IMR-90 (cell line): ENCODE data around the gene CCDC40. TPM values are rescaled to one million over a fixed set of nuclear protein-coding genes. Genes with fewer than 3 reads are reported as not detected.
A peak's percentile ranks its signal among the peaks of the same experiment; 100 is the strongest.

Experiments used
- ATAC-seq: fragments of 200-7000 bp; cut with Tn5 transposase; 2 replicates; pipeline ENCODE4 v1.9.1; 2020; ENCODE audit warnings: low read depth, mild to moderate bottlenecking, moderate library complexity
- BruUV-seq: library from RNA; stranded (reverse); fragments of 400-500 nt; replicated peaks from 2 replicates; lab custom pipeline; 2021; lab: Mats Ljungman, UMichigan
- CTCF ChIA-PET: fragments of 300-600 bp; formaldehyde crosslinking; extraction: SDS; loops from one replicate; lab custom pipeline; 2021; ENCODE audit warnings: antibody characterized with exemption; lab: Yijun Ruan, JAX
- POLR2A ChIA-PET: fragments of 300-600 bp; sonication (Branson Sonifier 250); formaldehyde crosslinking; loops from one replicate; lab custom pipeline; 2022; ENCODE audit warnings: antibody characterized with exemption; ENCODE audit not compliant: unreplicated experiment; lab: Charles Lee
- DNase-seq: peaks from one replicate; pipeline ENCODE4 v3.0.0; 2013
- H2AFZ ChIP-seq: replicated peaks from 2 replicates; pipeline ENCODE3; 2013; ENCODE audit warnings: low read length, mild to moderate bottlenecking; ENCODE audit not compliant: poor library complexity
- H2AK5ac ChIP-seq: 2 replicates; pipeline ENCODE4 v1.6.1; 2013; ENCODE audit warnings: low read depth, low read length, inconsistent platforms
- H2AK9ac ChIP-seq: replicated peaks from 2 replicates; pipeline ENCODE3; 2013; ENCODE audit warnings: mild to moderate bottlenecking, low read depth, low read length, moderate library complexity; ENCODE audit not compliant: poor library complexity
- H2BK120ac ChIP-seq: 2 replicates; pipeline ENCODE4 v1.6.1; 2013; ENCODE audit warnings: low read depth, low read length, inconsistent platforms
- H2BK15ac ChIP-seq: 3 replicates; pipeline ENCODE4 v1.6.1; 2013; ENCODE audit warnings: low read depth, low read length, inconsistent platforms
- H2BK20ac ChIP-seq: 2 replicates; pipeline ENCODE4 v1.6.1; 2013; ENCODE audit warnings: low read depth, mild to moderate bottlenecking, inconsistent platforms, low read length, moderate library complexity
- H2BK5ac ChIP-seq: 2 replicates; pipeline ENCODE4 v1.6.1; 2013; ENCODE audit warnings: mild to moderate bottlenecking, low read depth, low read length, inconsistent platforms; ENCODE audit not compliant: poor library complexity, severe bottlenecking
- H3K14ac ChIP-seq: replicated peaks from 2 replicates; pipeline ENCODE4 v1.6.1; 2013; ENCODE audit warnings: low read depth, low read length, inconsistent platforms
- H3K18ac ChIP-seq: 2 replicates; pipeline ENCODE4 v1.6.1; 2013; ENCODE audit warnings: low read depth, low read length, control low read depth
- H3K23ac ChIP-seq: 2 replicates; pipeline ENCODE4 v1.6.1; 2013; ENCODE audit warnings: low read depth, low read length, inconsistent platforms
- H3K27ac ChIP-seq: 2 replicates; pipeline ENCODE4 v1.5.1; 2013; ENCODE audit warnings: mild to moderate bottlenecking, control low read depth, low read length; ENCODE audit not compliant: insufficient read depth
- H3K27me3 ChIP-seq: 2 replicates; pipeline ENCODE4 v1.6.1; 2013; ENCODE audit warnings: low read length; ENCODE audit not compliant: control insufficient read depth, insufficient read depth
- H3K36me3 ChIP-seq: 2 replicates; pipeline ENCODE4 v1.6.1; 2013; ENCODE audit warnings: low read length, mixed read lengths; ENCODE audit not compliant: control insufficient read depth, insufficient read depth
- H3K4ac ChIP-seq: 2 replicates; pipeline ENCODE4 v1.6.1; 2013; ENCODE audit warnings: low read depth, low read length, inconsistent platforms
- H3K4me1 ChIP-seq: 2 replicates; pipeline ENCODE4 v1.6.1; 2013; ENCODE audit warnings: low read length, mixed read lengths; ENCODE audit not compliant: control insufficient read depth, insufficient read depth
- H3K4me2 ChIP-seq: 2 replicates; pipeline ENCODE4 v1.6.1; 2013; ENCODE audit warnings: low read depth, mild to moderate bottlenecking, control low read depth, low read length, moderate library complexity
- H3K4me3 ChIP-seq: 2 replicates; pipeline ENCODE4 v1.5.1; 2013; ENCODE audit warnings: low read depth, mild to moderate bottlenecking, control low read depth, low read length, moderate library complexity; ENCODE audit not compliant: insufficient read depth
- H3K56ac ChIP-seq: 2 replicates; pipeline ENCODE4 v1.6.1; 2013; ENCODE audit warnings: low read length, inconsistent platforms; ENCODE audit not compliant: insufficient read depth; ENCODE audit errors: extremely low read depth
- H3K79me1 ChIP-seq, 2 experiments: 2 replicates each; pipeline ENCODE4 v1.6.1; 2013; ENCODE audit warnings: low read length in 2 of 2, inconsistent platforms in 1 of 2, low read depth in 1 of 2
- H3K9ac ChIP-seq: 2 replicates; pipeline ENCODE4 v1.6.1; 2013; ENCODE audit warnings: low read depth, low read length, control low read depth
- H3K9me1 ChIP-seq: 2 replicates; pipeline ENCODE4 v1.6.1; 2013; ENCODE audit warnings: low read length, inconsistent platforms; ENCODE audit not compliant: insufficient read depth
- H3K9me3 ChIP-seq: 2 replicates; pipeline ENCODE4 v1.6.1; 2013; ENCODE audit warnings: low read length; ENCODE audit not compliant: control insufficient read depth, insufficient read depth
- H4K20me1 ChIP-seq: 2 replicates; pipeline ENCODE4 v1.6.1; 2013; ENCODE audit warnings: low read length, inconsistent platforms; ENCODE audit not compliant: insufficient read depth
- H4K5ac ChIP-seq: 2 replicates; pipeline ENCODE4 v1.6.1; 2013; ENCODE audit warnings: mild to moderate bottlenecking, low read depth, low read length, control low read depth
- H4K8ac ChIP-seq, 2 experiments: 2 replicates each; pipeline ENCODE4 v1.6.1; 2013; ENCODE audit warnings: low read depth in 2 of 2, low read length in 2 of 2, control low read depth in 1 of 2, inconsistent platforms in 1 of 2
- H4K91ac ChIP-seq: 2 replicates; pipeline ENCODE4 v1.6.1; 2013; ENCODE audit warnings: low read depth, low read length, inconsistent platforms; ENCODE audit not compliant: insufficient read depth
- BHLHE40 ChIP-seq: fragments of 150-350 bp; IDR thresholded peaks from 2 replicates; pipeline ENCODE4 v1.6.1; 2016; ENCODE audit warnings: mild to moderate bottlenecking, low read depth, low read length
- FOS ChIP-seq: fragments of 150-350 bp; IDR thresholded peaks from 2 replicates; pipeline ENCODE4 v1.6.1; 2016; ENCODE audit warnings: low read depth, low read length
- MAFK ChIP-seq: IDR thresholded peaks from 2 replicates; pipeline ENCODE4 v1.6.1; 2012; ENCODE audit warnings: low read depth, low read length, improper control_type of control experiment
- MXI1 ChIP-seq: IDR thresholded peaks from 2 replicates; pipeline ENCODE4 v1.6.1; 2012; ENCODE audit warnings: low read depth, mild to moderate bottlenecking, low read length, moderate library complexity, borderline replicate concordance
- NFE2L2 ChIP-seq: fragments of 150-350 bp; IDR thresholded peaks from 2 replicates; pipeline ENCODE4 v1.6.1; 2016; ENCODE audit warnings: low read depth, mild to moderate bottlenecking, low read length
- POLR2A ChIP-seq: IDR thresholded peaks from 2 replicates; pipeline ENCODE4 v1.6.1; 2012; ENCODE audit warnings: mild to moderate bottlenecking, low read depth, low read length
- RCOR1 ChIP-seq: IDR thresholded peaks from 2 replicates; pipeline ENCODE4 v1.6.1; 2012; ENCODE audit warnings: mild to moderate bottlenecking, low read length, improper control_type of control experiment; ENCODE audit not compliant: insufficient replicate concordance
- RFX5 ChIP-seq: IDR thresholded peaks from 2 replicates; pipeline ENCODE4 v1.8.0; 2012; ENCODE audit warnings: low read depth, mild to moderate bottlenecking, low read length, moderate library complexity
- WGBS, 2 experiments: methylation state at CpG; one replicate each; pipeline versions ENCODE4 v1.1.5 to v1.1.7; 2013; ENCODE audit warnings: missing lambda C conversion rate in 2 of 2; ENCODE audit not compliant: insufficient read length in 1 of 2; ENCODE audit errors: extremely low coverage in 2 of 2; 5-methylcytosine and 5-hydroxymethylcytosine counted together
- dilution Hi-C: fragments of 300-500 bp; cut with HindIII; formaldehyde crosslinking; loops from one replicate; pipeline ENCODE4 v1.14.3; 2018; ENCODE audit warnings: low sequenced_read_pairs; ENCODE audit not compliant: unreplicated experiment
- in situ Hi-C: fragments of 300-500 bp; cut with MboI; formaldehyde crosslinking; loops from 3 replicates; pipeline ENCODE4 v1.14.3; 2019; ENCODE audit warnings: low sequenced_read_pairs, inconsistent platforms, mixed read lengths
- intact Hi-C: fragments of 100-400 bp; cut with micrococcal nuclease; formaldehyde crosslinking; loops from 2 replicates; pipeline ENCODE4 v1.10.0; 2022
- polyA plus RNA-seq, 3 experiments: library from polyadenylated mRNA; depleted of rRNA; stranded (reverse); fragments of >200 nt; gene quantifications; 2 replicates each; pipeline ENCODE4 v1.2.3, GENCODE V29; 2012; ENCODE audit warnings: low replicate concordance in 1 of 3
- total RNA-seq: library from RNA; depleted of rRNA; stranded (reverse); fragments of >200 nt; gene quantifications from 2 replicates; pipeline ENCODE4 v1.2.3, GENCODE V29; 2012
- TF ChIP-seq, protein P1 (sequence below): fragments of 150-350 bp; IDR thresholded peaks from 2 replicates; pipeline ENCODE4 v1.6.1; 2017; ENCODE audit warnings: mild to moderate bottlenecking, antibody characterized with exemption, low read length, low read depth

The CCDC40 gene
- total and polyA plus RNA-seq, 2 of the 4 experiments (the other 2 are of a cell fraction): 0.90 to 4.7 TPM

DNA sequence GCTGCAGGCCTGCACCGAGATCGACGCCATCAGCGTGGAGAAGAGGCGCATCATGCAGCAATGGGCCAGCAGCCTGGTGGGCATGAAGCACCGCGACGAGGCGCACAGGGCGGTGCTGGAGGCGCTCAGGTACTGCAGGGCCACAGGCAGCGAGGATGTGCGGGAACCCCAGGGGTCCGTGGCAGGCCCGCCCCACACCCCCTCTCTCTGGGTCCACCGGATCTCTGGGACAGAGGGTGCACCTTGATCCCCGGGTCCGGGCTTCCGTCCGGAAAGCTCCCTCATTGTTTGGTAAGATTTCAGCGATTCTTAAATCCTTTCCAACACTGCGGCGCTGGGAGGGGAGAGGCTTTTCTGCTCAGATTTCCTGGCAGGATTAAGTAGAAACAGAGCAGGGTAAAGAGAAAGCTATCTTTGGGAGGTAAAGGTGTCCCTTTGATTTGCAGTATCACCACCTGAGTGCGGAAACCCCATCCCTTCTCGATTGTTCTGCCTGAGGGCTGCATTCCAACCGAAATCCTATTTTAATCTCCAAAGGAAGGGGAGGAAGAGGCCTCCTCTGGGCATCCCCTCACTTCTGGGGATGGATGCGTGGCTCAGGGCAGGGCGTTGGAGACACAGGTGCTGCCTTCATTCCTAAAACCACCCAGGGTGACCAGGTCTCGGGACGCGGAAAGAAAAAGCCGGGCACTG lies 29.2 kb downstream of the CCDC40 start:
- H2AFZ ChIP-seq: no peak overlapping the region
- peaks cover 15% of the 10 kb centered on the region for H3K9me1 ChIP-seq
- no peak overlapping the region for H3K18ac ChIP-seq
- no TSS peak for BruUV-seq
- H2BK15ac ChIP-seq: no peak overlapping the region
- H4K5ac ChIP-seq: no peak overlapping the region
- H3K56ac ChIP-seq: no peak overlapping the region
- H3K9ac ChIP-seq: no peak overlapping the region
- H3K27ac ChIP-seq: no peak overlapping the region
- TF ChIP-seq POLR2A (no peak), RFX5 (no peak), FOS (no peak), MAFK (no peak), MXI1 (no peak), NFE2L2 (no peak), RCOR1 (no peak), BHLHE40 (no peak)
- TF ChIP-seq, protein P1, sequence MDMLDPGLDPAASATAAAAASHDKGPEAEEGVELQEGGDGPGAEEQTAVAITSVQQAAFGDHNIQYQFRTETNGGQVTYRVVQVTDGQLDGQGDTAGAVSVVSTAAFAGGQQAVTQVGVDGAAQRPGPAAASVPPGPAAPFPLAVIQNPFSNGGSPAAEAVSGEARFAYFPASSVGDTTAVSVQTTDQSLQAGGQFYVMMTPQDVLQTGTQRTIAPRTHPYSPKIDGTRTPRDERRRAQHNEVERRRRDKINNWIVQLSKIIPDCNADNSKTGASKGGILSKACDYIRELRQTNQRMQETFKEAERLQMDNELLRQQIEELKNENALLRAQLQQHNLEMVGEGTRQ: no peak
- H3K14ac ChIP-seq: no peak overlapping the region
- peaks cover 16% of the 10 kb centered on the region for H3K4me1 ChIP-seq
- H3K4me2 ChIP-seq: no peak overlapping the region
- H4K8ac ChIP-seq: no peak overlapping the region
- no peak overlapping the region for H3K23ac ChIP-seq
- no peak for DNase-seq
- H3K4ac ChIP-seq: no peak overlapping the region
- ChIA-PET CTCF (no interaction called here), POLR2A (no interaction called here)
- H2AK5ac ChIP-seq: no peak overlapping the region; the same call in 1 of the 2 replicates
- H2BK20ac ChIP-seq: no peak overlapping the region
- intact Hi-C loops: no loop called here
- in situ Hi-C loops: no loop called here
- H3K79me1 ChIP-seq: no peaks in the 10 kb centered on the region
- H3K36me3 ChIP-seq: no peaks in the 10 kb centered on the region
- H2BK120ac ChIP-seq: no peak overlapping the region
- WGBS, 2 experiments: 89% methylated on average over 9 of the region's 32 CpGs; no CpG with 5 or more reads in 1 of the 2 experiments
- dilution Hi-C loops: no loop called here
- peak overlapping the region; percentile 12; the same call in 1 of the 2 replicates for H4K91ac ChIP-seq
- H4K20me1 ChIP-seq: no peaks in the 10 kb centered on the region
- no peak for ATAC-seq
- no peak overlapping the region for H2BK5ac ChIP-seq
- no peaks in the 10 kb centered on the region for H3K27me3 ChIP-seq
- no peak overlapping the region for H3K4me3 ChIP-seq
- H2AK9ac ChIP-seq: no peak overlapping the region
- H3K9me3 ChIP-seq: no peaks in the 10 kb centered on the region
